A204.1 (cell line): ENCODE measurements around the gene ALOX15B.

Experiments used
- FAIRE-seq: peaks from 2 replicates; lab custom pipeline; 2012; peaks lifted over from hg19 to GRCh38; lab: Jason Lieb, UNC

The ALOX15B gene, protein sequence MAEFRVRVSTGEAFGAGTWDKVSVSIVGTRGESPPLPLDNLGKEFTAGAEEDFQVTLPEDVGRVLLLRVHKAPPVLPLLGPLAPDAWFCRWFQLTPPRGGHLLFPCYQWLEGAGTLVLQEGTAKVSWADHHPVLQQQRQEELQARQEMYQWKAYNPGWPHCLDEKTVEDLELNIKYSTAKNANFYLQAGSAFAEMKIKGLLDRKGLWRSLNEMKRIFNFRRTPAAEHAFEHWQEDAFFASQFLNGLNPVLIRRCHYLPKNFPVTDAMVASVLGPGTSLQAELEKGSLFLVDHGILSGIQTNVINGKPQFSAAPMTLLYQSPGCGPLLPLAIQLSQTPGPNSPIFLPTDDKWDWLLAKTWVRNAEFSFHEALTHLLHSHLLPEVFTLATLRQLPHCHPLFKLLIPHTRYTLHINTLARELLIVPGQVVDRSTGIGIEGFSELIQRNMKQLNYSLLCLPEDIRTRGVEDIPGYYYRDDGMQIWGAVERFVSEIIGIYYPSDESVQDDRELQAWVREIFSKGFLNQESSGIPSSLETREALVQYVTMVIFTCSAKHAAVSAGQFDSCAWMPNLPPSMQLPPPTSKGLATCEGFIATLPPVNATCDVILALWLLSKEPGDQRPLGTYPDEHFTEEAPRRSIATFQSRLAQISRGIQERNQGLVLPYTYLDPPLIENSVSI

GRCh38 chr17:8038954-8039610 is at the start of gene ALOX15B:
Gene ALOX15B, plus strand, starts transcription at chr17:8039059. Its CDS starts 97 bp downstream, at chr17:8039156.
- no peak for FAIRE-seq

- no peak for FAIRE-seq
Observed at GRCh38 chr17:7989781-7990655, 48.8 kb upstream of the ALOX15B start.

DNA sequence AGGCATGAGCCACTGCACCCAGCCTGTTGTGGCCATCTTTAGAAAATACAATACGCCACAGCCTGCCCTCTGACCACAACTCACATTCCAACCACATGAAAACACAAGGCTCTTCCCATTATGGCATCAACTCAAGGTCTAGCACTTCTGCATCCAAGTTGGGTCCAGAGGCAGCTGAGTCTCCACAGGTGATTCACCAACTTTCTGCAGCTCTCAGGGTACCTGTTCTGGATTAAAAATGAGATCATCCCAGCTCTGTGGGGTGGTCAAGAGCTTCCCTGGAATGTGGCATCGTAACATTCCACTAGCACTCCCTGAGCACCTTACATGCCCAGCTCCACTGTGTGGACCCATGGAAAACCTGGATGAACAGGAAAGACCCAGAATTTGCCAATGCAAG is 46.3 kb upstream of the ALOX15B start:
- no peak for FAIRE-seq

- no peak for FAIRE-seq
Observed at GRCh38 chr17:7992924-7993323, 45.9 kb upstream of the ALOX15B start.

DNA sequence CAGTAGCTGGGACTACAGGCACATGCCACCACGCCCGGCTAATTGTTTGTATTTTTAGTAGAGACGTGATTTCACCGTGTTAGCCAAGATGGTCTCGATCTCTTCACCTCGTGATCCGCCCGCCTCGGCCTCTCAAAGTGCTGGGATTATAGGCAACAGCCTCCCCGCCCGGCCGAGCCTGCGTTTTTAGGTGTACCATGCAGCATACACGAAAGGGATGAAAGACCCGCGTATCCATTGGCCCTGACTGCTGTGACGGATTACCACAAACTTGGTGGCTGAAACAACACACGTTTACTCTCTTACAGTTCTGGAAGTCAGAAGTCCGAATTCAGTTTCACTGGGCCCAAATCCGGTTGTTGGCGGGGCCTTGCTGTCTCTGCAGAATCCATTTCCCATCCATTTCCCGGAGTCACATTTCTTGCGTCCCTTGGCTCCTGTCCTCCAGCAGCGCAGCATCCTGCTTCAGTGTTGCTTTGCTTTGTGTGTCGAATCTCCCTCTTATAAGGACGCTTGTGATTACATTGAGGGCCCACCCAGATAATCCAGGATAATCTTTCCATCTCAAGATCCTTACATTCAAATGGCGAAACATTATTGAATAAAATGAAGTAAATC is 44.8 kb upstream of the ALOX15B start:
- FAIRE-seq = no peak

DNA sequence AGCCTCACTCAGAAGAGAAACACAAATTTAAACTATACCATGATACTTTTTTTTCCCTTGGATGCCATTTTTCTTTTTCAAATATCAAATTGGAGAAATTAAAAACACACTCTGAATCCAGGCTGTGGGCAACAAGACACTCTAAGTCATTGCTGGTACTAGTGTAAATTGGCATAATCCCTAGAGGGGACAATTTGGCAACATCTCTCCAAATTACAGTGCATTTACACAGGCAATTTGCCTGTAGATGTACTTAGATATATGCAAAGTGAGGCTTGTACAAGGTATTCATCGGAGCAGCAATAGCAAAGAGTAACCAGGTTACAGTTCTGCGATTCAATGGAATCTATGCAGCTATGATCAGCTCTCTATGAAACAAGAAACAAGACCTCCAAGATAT is 43.1 kb upstream of the ALOX15B start:
- no peak for FAIRE-seq

GRCh38 chr17:7997186-7997585 is 41.7 kb upstream of the ALOX15B start:
- FAIRE-seq = no peak

GRCh38 chr17:8001976-8002720 is 36.7 kb upstream of the ALOX15B start, which contains the start of gene GUCY2D:
Gene GUCY2D, plus strand, starts transcription at chr17:8002615. Its CDS starts 433 bp downstream, at chr17:8003048.
- no peak for FAIRE-seq

- no peak for FAIRE-seq
Observed at GRCh38 chr17:8002721-8003593, 35.9 kb upstream of the ALOX15B start.

DNA sequence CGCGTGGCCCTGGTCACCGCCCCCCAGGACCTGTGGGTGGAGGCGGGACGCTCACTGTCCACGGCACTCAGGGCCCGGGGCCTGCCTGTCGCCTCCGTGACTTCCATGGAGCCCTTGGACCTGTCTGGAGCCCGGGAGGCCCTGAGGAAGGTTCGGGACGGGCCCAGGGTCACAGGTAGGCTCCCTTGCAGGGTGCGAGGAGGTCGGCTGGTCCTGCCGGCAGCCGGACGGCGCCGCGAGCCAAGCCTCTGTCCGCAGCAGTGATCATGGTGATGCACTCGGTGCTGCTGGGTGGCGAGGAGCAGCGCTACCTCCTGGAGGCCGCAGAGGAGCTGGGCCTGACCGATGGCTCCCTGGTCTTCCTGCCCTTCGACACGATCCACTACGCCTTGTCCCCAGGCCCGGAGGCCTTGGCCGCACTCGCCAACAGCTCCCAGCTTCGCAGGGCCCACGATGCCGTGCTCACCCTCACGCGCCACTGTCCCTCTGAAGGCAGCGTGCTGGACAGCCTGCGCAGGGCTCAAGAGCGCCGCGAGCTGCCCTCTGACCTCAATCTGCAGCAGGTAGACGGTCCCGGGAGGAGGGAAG is 35.2 kb upstream of the ALOX15B start:
- no peak for FAIRE-seq

GRCh38 chr17:8004899-8005298 is 34.0 kb upstream of the ALOX15B start:
- no peak for FAIRE-seq

DNA sequence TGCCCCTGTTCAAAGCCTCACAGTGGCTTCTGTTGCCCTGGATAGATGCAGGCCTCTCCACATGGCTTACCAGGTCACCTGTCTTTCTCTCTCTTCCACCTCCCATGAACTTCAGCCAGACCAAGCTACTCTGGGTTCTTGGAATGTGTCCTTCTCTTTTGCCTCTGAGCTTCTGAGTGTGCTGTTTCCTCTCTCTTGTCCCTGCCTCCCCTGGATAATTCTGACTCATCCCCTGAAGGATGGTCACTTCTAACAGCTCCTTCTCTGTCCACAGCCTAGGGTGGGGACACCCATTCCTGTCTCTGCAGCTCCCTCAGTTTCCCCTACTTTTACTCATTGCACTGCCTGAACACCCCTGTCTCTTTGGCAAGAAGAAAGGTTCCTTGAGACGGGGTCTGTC is 33.5 kb upstream of the ALOX15B start:
- FAIRE-seq = no peak

- FAIRE-seq = no peak
Observed at GRCh38 chr17:8005967-8006730, 32.7 kb upstream of the ALOX15B start.

DNA sequence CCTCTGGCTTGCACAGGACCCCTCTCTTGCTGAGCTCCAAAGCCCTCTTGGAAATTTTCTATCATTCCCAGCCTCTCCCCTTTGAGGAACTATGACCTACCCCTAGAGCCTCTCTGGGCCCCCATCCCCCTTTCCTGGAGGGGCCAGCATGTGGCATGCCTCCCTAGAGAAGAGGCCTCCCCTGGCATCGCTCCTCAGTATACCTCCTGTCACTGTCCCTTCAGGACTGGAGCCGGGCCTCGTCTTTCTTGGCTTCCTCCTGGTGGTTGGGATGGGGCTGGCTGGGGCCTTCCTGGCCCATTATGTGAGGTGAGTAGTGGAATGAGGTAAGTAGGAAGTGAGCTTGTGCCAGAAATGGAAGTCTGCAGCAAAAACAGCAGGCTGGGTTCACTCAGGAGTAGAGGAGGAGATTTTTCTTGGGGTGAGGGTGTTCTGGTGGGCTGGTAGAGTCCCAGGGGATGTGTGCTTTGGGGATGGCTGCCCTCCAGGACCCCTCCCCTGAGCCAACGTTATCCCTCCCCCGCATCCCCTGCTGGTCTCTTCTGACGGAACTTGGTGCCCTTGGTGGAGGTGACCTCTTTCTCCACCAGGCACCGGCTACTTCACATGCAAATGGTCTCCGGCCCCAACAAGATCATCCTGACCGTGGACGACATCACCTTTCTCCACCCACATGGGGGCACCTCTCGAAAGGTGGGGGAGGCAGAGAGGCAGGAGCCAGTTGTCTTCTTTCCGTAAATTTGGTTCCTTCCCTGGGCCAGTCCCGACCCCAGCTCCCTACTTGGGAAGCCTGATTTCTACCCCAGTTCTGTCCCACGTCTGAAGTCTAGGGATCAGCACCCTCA is 31.8 kb upstream of the ALOX15B start:
- FAIRE-seq = no peak

GRCh38 chr17:8007836-8008235 is 31.0 kb upstream of the ALOX15B start:
- no peak for FAIRE-seq

- FAIRE-seq = no peak
Observed at GRCh38 chr17:8012045-8012580, 26.7 kb upstream of the ALOX15B start.

DNA sequence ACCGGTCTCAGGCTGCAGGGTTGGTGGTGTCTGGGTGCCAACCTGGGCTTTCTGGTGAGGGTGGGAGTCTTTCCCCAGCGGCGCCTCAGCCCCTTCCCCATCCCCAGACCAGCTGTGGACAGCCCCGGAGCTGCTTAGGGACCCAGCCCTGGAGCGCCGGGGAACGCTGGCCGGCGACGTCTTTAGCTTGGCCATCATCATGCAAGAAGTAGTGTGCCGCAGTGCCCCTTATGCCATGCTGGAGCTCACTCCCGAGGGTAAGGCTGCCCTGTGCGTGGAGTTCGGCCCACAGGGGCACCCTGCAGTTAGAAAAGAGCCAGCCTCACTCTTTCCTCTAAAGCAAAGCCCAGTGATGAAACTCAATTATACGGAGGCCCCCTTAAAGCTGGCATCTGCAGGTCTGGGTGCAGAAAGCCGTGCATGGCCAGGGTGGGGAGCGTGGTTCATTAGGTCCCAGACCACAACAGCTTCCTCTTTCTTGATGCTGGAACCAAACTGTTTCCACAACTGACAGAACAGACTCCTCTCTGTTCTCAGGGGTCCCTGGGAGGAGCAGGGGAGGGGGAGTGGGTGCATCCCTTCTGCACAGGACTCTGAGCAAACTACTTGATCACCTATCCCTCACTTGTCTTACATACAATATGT is 25.7 kb upstream of the ALOX15B start:
- no peak for FAIRE-seq
